AG09319 (cell line): ENCODE measurements around the gene PAWR.
"Not testable (repeated sequence)": the region's sequence is repeated elsewhere in the genome, so short reads cannot be mapped to it uniquely, and the experiment has no call there.

Experiments
- DNase-seq: peaks from one replicate; pipeline ENCODE4 v3.0.0-alpha.2; 2010; ENCODE audit warnings: low read depth; ENCODE audit errors: extremely low read depth
- CTCF ChIP-seq: IDR thresholded peaks from 2 replicates; pipeline ENCODE4 v1.5.1; 2011; ENCODE audit warnings: low read depth, mild to moderate bottlenecking, inconsistent platforms, low read length, moderate library complexity

The PAWR gene

GRCh38 chr12:79659961-79660431 is 30.8 kb downstream of the PAWR start:
- no peak for DNase-seq
- no peak for TF ChIP-seq CTCF

- peak; percentile 47 for DNase-seq
- TF ChIP-seq CTCF, result no peak
These were observed 32.5 kb downstream of the PAWR start for GRCh38 chr12:79658221-79658620.

GRCh38 chr12:79657136-79657535 is 33.6 kb downstream of the PAWR start:
- no peak for TF ChIP-seq CTCF

DNA sequence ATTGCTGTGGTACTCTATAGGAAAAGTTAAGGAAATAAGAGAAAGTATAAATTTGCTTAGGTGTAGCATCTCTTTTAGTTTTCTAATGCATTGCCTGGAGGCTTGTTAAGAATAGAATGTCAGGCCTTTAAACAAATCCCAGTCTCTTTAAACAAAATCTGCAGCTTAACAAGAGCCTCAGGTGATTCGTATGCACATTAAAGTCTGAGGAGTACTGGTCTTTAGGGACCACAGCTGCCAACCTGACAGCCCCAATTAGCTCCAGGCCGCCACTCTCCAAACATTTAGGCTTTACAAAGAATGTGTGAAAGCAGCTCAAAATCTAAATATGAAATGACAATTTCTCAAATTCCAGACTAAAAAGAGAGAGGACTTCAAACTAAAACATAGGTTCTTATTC is 35.7 kb downstream of the PAWR start:
- no peak for DNase-seq
- TF ChIP-seq CTCF, result no peak

More at GRCh38 chr12:79657136-79657535, 33.6 kb downstream of the PAWR start:
- DNase-seq, result no peak

GRCh38 chr12:79652521-79652920 is 38.2 kb downstream of the PAWR start:
- no peak for DNase-seq
- no peak for TF ChIP-seq CTCF

DNA sequence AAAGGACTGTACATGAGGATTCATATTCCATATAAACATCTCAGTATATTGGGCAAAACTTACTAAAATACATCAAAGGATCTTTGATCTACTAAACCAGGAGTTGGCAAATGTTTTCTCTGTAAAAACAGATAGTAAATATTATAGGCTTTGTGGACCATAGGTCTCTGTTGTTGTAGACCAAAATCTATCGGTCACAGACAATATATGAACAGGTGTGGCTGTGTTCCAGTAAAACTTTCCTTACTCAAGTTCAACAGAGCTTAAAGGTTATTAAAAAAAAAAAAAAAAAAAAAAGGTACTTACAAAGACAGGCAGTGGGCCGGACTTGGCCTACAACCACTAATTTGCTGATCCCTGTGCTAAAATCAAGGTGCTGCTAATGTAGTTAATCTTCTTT is 40.3 kb downstream of the PAWR start:
- no peak for DNase-seq
- TF ChIP-seq CTCF, result no peak

DNA sequence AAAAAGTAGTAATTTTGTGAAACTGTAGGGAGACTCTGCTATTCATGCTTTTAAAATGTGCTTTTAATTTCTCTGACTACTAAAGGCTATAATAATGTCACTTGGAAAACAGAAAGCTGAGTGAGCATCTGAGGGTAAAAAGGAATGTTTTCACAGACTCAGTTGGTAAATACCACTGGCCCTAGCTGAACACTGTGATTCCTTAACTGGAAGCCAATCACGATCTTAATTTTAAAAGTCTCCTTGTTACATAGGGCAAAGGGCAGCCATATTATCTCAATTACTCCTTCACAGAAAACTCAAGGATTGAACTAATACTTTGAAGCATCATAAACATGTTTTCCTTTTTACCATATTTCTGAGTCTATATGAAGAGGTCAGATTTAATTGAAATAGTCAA is 41.9 kb downstream of the PAWR start:
- TF ChIP-seq CTCF, result no peak
- DNase-seq, result no peak

DNA sequence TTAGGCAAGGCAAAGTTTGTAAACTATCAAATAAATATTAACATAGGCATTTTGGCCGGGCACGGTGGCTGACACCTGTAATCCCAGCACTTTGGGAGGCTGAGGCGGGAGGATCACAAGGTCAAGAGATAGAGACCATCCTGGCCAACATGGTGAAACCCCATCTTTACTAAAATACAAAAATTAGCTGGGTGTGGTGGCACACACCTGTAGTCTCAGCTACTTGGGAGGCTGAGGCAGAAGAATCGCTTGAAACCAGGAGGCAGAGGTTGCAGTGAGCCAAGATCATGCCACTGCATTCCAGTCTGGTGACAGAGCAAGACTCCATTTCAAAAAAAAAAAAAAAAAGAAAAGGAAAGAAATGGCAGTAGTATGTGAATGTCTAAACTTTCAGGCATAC is 43.9 kb downstream of the PAWR start:
- not testable (repeated sequence) for DNase-seq
